Activated CD4-positive, alpha-beta memory T cell treated with anti-CD3 and anti-CD28 coated beads, Interleukin-2, amount 10 ng/mL, durations not matched to agents 7 days and 5 days (primary cell): Measurements from ENCODE around the gene CELF2. TPM values are rescaled to one million over a fixed set of nuclear protein-coding genes. Genes with fewer than 3 reads are reported as not detected.

ENCODE experiments used
- CTCF ChIA-PET: fragments of 350-600 bp; sonication (Branson Sonifier 250); formaldehyde crosslinking; loops from one replicate; lab custom pipeline; 2021; ENCODE audit warnings: antibody characterized with exemption, inconsistent platforms; lab: Charles Lee
- POLR2A ChIA-PET: fragments of 350-600 bp; sonication (Branson Sonifier 250); formaldehyde crosslinking; loops from one replicate; lab custom pipeline; 2021; ENCODE audit warnings: antibody characterized with exemption; lab: Charles Lee
- DNase-seq: peaks from one replicate; pipeline ENCODE4 v3.0.0-alpha.2; 2020
- H3K27ac Mint-ChIP-seq: one replicate; pipeline ENCODE4 v1.8.0; 2021; ENCODE audit warnings: mild to moderate bottlenecking, mixed read lengths
- H3K27me3 Mint-ChIP-seq: one replicate; pipeline ENCODE4 v1.8.0; 2021; ENCODE audit warnings: mixed read lengths
- H3K36me3 Mint-ChIP-seq: one replicate; pipeline ENCODE4 v1.8.0; 2021; ENCODE audit warnings: low read depth, mixed read lengths
- H3K4me1 Mint-ChIP-seq: one replicate; pipeline ENCODE4 v1.8.0; 2021; ENCODE audit warnings: mixed read lengths
- H3K4me3 Mint-ChIP-seq: one replicate; pipeline ENCODE4 v1.8.0; 2021; ENCODE audit warnings: mild to moderate bottlenecking, mixed read lengths
- H3K9me3 Mint-ChIP-seq: one replicate; pipeline ENCODE4 v1.8.0; 2021; ENCODE audit warnings: mixed read lengths
- total RNA-seq, 2 experiments: library from RNA; stranded (reverse); gene quantifications; one replicate each; pipeline ENCODE4 v1.2.3, GENCODE V29; 2021

CELF2 gene
- total RNA-seq, 2 experiments from 2014 or later = 209 to 213 TPM

DNA sequence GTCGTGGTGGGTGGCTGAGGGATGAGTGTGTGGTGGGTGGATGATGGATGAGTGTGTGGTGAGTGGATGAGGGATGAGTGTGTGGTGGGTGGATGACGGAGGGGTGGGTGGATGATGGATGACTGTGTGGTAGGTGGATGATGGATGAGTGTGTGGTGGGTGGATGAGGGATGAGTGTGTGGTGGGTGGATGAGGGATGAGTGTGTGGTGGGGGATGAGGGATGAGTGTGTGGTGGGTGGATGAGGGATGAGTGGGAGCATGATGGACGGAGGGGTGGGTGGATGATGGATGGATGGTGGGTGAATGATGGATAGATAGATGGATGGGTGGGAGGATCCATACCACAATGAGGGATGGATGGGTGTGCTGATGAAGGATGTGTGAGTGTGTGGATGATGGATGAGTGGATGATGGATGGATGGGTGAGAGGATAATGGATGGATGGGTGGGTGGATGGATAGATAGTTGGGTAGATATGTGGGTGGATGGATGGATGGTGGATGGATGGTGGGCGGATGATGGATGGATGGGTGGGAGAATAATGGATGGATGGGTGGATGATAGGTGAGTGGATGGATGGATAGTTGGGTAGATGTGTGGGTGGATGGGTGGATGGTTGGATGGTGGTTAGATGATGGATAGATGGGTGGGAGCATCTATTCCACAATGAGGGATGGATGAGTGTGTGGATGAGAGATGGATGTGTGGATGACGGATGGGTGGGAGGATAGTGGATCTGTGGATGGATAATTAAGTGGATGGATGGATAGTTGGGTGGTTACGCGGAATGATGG, 266.8 kb downstream of the CELF2 start:
- Mint-ChIP-seq H3K9me3 (no peaks in the 10 kb centered on the region), H3K4me3 (no peak overlapping the region), H3K27me3 (no peaks in the 10 kb centered on the region), H3K27ac (no peak overlapping the region), H3K4me1 (peaks cover 16% of the 10 kb centered on the region), H3K36me3 (peaks cover 20% of the 10 kb centered on the region)
- CTCF ChIA-PET = no interaction called here
- no peak for DNase-seq
- POLR2A ChIA-PET = no interaction called here

GRCh38 chr10:11285171-11285570, 267.5 kb downstream of the CELF2 start:
- Mint-ChIP-seq H3K9me3 (no peaks in the 10 kb centered on the region), H3K27me3 (no peaks in the 10 kb centered on the region), H3K4me1 (peaks cover 16% of the 10 kb centered on the region), H3K36me3 (peaks cover 27% of the 10 kb centered on the region), H3K27ac (no peak overlapping the region), H3K4me3 (no peak overlapping the region)
- ChIA-PET POLR2A (interaction anchor here (0.8 kb wide), 1 partner anchor 125 kb away, joined by 3 read pairs; no protein-coding TSS in a partner anchor), CTCF (no interaction called here)
- DNase-seq = no peak

DNA sequence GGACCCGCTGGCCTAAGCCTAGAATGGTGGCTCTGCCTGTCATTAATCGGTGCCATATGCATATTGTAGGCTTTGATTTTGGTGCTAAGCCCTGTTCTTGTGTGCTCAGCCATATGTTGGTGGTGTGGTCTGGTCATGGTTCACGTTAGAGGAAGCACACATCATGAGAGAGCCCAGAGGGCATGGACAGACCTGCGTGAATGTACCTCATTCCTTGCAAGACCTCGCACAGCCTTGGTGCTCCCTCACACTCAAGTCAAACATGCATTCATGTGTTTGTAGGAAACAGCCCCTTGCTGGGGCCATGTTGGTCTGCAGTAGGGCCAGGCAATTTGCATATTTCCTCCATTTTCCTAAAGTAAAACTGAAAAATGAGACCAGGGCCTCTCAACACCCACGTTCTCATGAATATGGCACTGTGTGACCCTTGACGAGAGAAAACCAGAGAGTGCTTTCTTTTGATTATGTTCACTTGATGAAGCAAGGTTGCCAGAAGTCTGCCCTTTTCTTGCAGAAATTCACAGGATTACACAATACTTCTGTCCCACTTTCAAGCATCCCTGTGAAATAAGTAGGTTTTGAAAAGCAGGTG, 268.7 kb downstream of the CELF2 start:
- Mint-ChIP-seq H3K9me3 (no peaks in the 10 kb centered on the region), H3K36me3 (peaks cover 37% of the 10 kb centered on the region), H3K27ac (no peak overlapping the region), H3K4me1 (peaks cover 12% of the 10 kb centered on the region), H3K27me3 (no peaks in the 10 kb centered on the region), H3K4me3 (no peak overlapping the region)
- POLR2A ChIA-PET = interaction anchor here (0.8 kb wide), 1 partner anchor 126 kb away, joined by 3 read pairs; no protein-coding TSS in a partner anchor
- DNase-seq = no peak
- CTCF ChIA-PET = no interaction called here

- Mint-ChIP-seq H3K9me3 (no peaks in the 10 kb centered on the region), H3K27me3 (no peaks in the 10 kb centered on the region), H3K27ac (no peak overlapping the region), H3K4me1 (peaks cover 19% of the 10 kb centered on the region), H3K36me3 (peaks cover 57% of the 10 kb centered on the region), H3K4me3 (no peak overlapping the region)
- ChIA-PET POLR2A (no interaction called here), CTCF (no interaction called here)
- no peak for DNase-seq
Measured at GRCh38 chr10:11288302-11288701, 270.6 kb downstream of the CELF2 start.

GRCh38 chr10:11290156-11290890, 272.7 kb downstream of the CELF2 start:
- H3K9me3 Mint-ChIP-seq = no peaks in the 10 kb centered on the region
- peaks cover 21% of the 10 kb centered on the region for H3K4me1 Mint-ChIP-seq
- H3K4me3 Mint-ChIP-seq = no peak overlapping the region
- CTCF ChIA-PET = no interaction called here
- H3K27me3 Mint-ChIP-seq = no peaks in the 10 kb centered on the region
- peak overlapping the region; percentile 28 for H3K27ac Mint-ChIP-seq
- H3K36me3 Mint-ChIP-seq = peaks cover 75% of the 10 kb centered on the region
- DNase-seq = no peak
- POLR2A ChIA-PET = interaction anchor here (1.2 to 1.6 kb wide), 3 partner anchors 9 to 14 kb away, joined by 3 to 5 read pairs (median 5); no protein-coding TSS in a partner anchor

DNA sequence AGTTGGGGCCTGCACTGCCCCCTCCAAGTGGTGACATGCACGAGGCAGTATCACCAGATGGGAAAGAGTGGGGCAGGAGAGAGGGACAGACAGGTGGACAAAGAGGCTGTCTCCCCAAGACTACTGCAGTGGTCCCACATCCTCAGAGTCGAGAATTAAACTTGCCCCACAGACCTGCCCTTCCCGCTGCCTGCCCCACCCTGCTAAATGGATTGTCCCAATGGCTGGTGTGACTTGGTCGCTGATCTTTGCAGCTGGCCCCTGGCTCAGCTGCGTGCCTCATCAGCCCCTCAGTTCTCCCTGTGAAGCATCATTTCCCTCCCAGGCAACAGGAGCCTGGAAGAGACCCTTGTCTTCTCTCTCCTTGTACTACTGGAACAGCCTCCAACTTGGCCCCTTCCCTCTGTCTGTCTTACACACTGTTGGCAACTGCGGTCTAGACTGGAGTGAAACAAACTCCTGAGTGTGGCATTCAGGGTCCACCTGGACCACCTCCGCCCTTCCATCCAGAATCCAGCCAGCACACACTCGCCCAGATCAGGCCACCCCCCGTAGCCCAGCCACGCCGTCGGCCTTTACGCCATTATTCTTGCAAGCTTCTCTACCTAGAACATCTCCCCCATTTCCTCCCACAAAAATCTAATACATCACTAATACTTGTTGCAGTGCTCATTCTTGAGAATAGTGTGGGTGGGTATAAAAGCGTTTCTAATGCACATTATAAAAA, 275.1 kb downstream of the CELF2 start:
- no peak overlapping the region for H3K27ac Mint-ChIP-seq
- no peaks in the 10 kb centered on the region for H3K27me3 Mint-ChIP-seq
- peak; percentile 9 for DNase-seq
- H3K36me3 Mint-ChIP-seq = peaks cover 97% of the 10 kb centered on the region
- H3K4me1 Mint-ChIP-seq = peaks cover 14% of the 10 kb centered on the region
- POLR2A ChIA-PET = interaction anchor here (1.6 kb wide), 1 partner anchor 10 kb away, joined by 3 read pairs; no protein-coding TSS in a partner anchor
- CTCF ChIA-PET = no interaction called here
- H3K4me3 Mint-ChIP-seq = no peak overlapping the region
- H3K9me3 Mint-ChIP-seq = no peaks in the 10 kb centered on the region

DNA sequence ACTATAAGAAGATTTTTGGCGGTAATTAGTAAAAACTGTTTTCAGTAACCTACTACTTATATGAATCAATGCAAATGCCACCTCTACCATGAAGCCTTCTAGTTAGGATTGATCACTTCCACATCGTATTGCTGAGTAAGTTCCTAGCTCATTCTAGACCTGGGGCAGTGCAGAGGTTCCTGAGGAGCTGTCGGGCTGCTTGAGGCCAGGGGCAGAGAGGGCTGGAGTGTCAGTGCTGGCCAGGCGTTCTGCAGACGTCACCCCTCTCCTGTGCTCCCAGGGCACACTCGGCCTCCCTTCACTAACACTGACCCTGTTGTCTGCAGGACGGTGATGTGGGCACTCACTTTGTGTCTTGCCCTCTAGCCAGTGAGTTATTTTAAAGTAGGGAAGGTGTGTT, 275.7 kb downstream of the CELF2 start:
- peaks cover 97% of the 10 kb centered on the region for H3K36me3 Mint-ChIP-seq
- DNase-seq = peak; percentile 12
- no peaks in the 10 kb centered on the region for H3K9me3 Mint-ChIP-seq
- no peaks in the 10 kb centered on the region for H3K27me3 Mint-ChIP-seq
- peaks cover 14% of the 10 kb centered on the region for H3K4me1 Mint-ChIP-seq
- ChIA-PET CTCF (no interaction called here), POLR2A (no interaction called here)
- H3K27ac Mint-ChIP-seq = no peak overlapping the region
- no peak overlapping the region for H3K4me3 Mint-ChIP-seq

DNA sequence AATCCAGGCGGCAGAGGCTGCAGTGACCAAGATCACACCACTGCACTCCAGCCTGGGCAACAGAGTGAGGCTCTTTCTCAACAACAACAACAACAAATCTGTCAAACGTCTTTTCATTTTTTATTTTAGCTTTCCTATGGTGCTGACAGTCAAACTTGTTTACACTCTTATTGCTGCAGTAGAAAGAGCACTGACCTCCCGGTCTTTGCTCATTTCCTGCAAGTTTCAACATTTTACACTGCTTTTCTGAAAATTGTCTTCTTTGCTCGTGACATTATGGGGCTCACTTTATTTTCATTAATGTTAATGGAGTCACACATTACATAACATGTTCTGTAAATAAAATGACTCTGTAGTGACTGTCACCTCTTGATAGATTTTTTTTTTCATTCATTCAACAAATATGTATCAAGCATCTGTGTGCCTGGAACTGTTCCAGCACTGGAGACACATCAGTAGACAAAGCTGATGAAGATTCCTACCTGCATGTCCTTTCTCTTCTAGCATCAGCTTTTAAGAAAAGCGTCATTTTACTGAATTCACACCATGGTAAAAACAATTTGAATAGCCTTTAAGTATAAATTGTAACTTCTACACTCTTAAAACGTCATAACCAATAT, 277.3 kb downstream of the CELF2 start:
- CTCF ChIA-PET = interaction anchor here (0.7 kb wide), 1 partner anchor 16 kb away, joined by 3 read pairs; no protein-coding TSS in a partner anchor
- POLR2A ChIA-PET = no interaction called here
- no peak for DNase-seq
- Mint-ChIP-seq H3K9me3 (no peaks in the 10 kb centered on the region), H3K36me3 (peaks cover 96% of the 10 kb centered on the region), H3K4me3 (no peak overlapping the region), H3K4me1 (peaks cover 12% of the 10 kb centered on the region), H3K27me3 (no peaks in the 10 kb centered on the region), H3K27ac (no peak overlapping the region)

- H3K27me3 Mint-ChIP-seq = no peaks in the 10 kb centered on the region
- H3K27ac Mint-ChIP-seq = no peak overlapping the region
- POLR2A ChIA-PET = no interaction called here
- CTCF ChIA-PET = interaction anchor here (0.5 to 0.7 kb wide), 2 partner anchors 16 to 25 kb away, joined by 3 read pairs; no protein-coding TSS in a partner anchor
- H3K4me1 Mint-ChIP-seq = peaks cover 10% of the 10 kb centered on the region
- H3K36me3 Mint-ChIP-seq = peaks cover 96% of the 10 kb centered on the region
- no peak for DNase-seq
- H3K9me3 Mint-ChIP-seq = no peaks in the 10 kb centered on the region
- no peak overlapping the region for H3K4me3 Mint-ChIP-seq
Measured at GRCh38 chr10:11295492-11295891, 277.8 kb downstream of the CELF2 start.

DNA sequence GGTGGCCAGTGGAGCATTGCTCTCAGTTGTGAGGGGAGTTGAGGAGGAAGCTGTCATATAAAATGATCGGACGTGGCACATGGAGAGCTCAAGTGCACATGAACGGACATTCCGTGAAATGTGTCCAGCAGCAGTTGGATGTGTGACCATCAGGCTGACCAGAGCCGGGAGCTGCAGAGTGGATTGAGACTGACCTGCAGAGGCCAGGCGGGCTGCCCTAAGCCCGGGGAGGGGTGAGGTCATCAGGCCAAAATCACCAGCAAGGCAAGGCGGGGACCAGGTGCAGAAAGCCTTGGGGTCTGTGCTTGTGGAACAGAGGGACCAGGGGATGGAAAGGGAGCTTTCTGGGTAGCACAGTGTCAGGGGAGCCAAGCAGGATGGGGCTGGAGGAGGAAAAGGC, 279.5 kb downstream of the CELF2 start:
- CTCF ChIA-PET = no interaction called here
- POLR2A ChIA-PET = no interaction called here
- peaks cover 94% of the 10 kb centered on the region for H3K36me3 Mint-ChIP-seq
- peak; percentile 7 for DNase-seq
- H3K27ac Mint-ChIP-seq = no peak overlapping the region
- no peaks in the 10 kb centered on the region for H3K27me3 Mint-ChIP-seq
- H3K4me1 Mint-ChIP-seq = peaks cover 9% of the 10 kb centered on the region
- H3K4me3 Mint-ChIP-seq = no peak overlapping the region
- H3K9me3 Mint-ChIP-seq = no peaks in the 10 kb centered on the region

DNA sequence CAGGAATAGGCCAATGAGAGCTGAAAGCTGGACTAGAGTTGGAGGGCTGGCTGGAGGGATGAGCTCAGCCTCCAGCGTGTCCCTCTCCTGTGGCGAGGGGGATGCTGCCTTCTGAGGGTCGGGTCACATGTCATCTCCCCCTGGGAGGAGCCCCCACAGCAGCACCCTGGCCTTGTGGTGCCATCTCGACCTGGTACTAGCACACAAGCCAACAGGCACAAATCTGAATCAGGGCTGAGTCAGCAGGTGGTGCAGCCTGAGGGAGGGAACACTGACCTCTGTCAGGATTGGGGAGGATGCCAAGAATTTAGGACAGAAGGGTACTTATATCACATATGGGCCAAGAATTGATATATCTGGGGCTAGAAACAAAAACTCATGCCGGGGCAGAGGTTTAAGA, 280.4 kb downstream of the CELF2 start:
- DNase-seq = peak; percentile 14
- POLR2A ChIA-PET = no interaction called here
- Mint-ChIP-seq H3K4me3 (no peak overlapping the region), H3K36me3 (peaks cover 94% of the 10 kb centered on the region), H3K27me3 (no peaks in the 10 kb centered on the region), H3K4me1 (peaks cover 5% of the 10 kb centered on the region), H3K27ac (peak overlapping the region; percentile 25), H3K9me3 (no peaks in the 10 kb centered on the region)
- CTCF ChIA-PET = no interaction called here

DNA sequence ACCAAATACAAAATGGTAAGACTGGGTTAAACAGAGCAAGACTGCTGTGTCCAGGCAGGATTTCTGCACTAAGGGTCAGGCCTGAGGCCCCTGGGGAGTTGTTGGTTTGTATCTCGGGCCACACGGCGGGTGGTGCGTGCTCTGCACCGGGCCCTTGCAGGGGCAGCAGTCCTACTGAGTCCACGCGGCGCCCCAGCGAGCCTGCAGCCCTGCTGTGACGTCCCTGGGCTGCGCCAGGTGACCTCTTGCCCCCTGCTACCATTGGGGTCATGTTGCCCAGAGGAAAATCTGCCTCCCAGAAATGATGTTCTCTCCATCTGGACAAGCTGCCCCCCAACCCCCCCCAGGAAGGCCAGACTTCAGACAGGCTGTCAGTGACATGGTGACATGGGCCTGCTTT, 281.5 kb downstream of the CELF2 start:
- DNase-seq = no peak
- peaks cover 3% of the 10 kb centered on the region for H3K4me1 Mint-ChIP-seq
- H3K27ac Mint-ChIP-seq = no peak overlapping the region
- H3K27me3 Mint-ChIP-seq = no peaks in the 10 kb centered on the region
- no peak overlapping the region for H3K4me3 Mint-ChIP-seq
- ChIA-PET POLR2A (interaction anchor here (1.3 kb wide), 1 partner anchor 10 kb away, joined by 3 read pairs; no protein-coding TSS in a partner anchor), CTCF (no interaction called here)
- no peaks in the 10 kb centered on the region for H3K9me3 Mint-ChIP-seq
- H3K36me3 Mint-ChIP-seq = peaks cover 94% of the 10 kb centered on the region
